HepG2 (cell line): Measurements from ENCODE around the gene WNT3.

Source experiments
- ARHGAP35 ChIP-seq: sonication (generic); formaldehyde crosslinking; IDR thresholded peaks from 2 replicates; pipeline ENCODE4 v1.9.0; 2022; ENCODE audit warnings: mild to moderate bottlenecking, inconsistent platforms, moderate library complexity, missing genetic modification reagents, borderline replicate concordance
- ERF ChIP-seq: IDR thresholded peaks from 2 replicates; pipeline ENCODE4 v1.6.1; 2018; ENCODE audit warnings: missing biosample characterization, missing genetic modification reagents
- ZNF24 ChIP-seq: fragments of 450-650 bp; IDR thresholded peaks from 2 replicates; pipeline ENCODE4 v1.6.1; 2017; ENCODE audit warnings: antibody characterized with exemption, mild to moderate bottlenecking
- ZNF580 ChIP-seq: IDR thresholded peaks from 2 replicates; pipeline ENCODE4 v1.6.1; 2016; ENCODE audit warnings: low read depth, borderline replicate concordance

GRCh38 chr17:46764709-46765401 lies 53.6 kb downstream of the WNT3 start:
- TF ChIP-seq ZNF24 (no peak), ERF (CRISPR knock-in tag) (no peak), ZNF580 (CRISPR knock-in tag) (no peak), ARHGAP35 (CRISPR knock-in tag) (no peak)
